Natural killer cell (primary cell): ENCODE results near the gene RGMA. TPM values are rescaled to one million over a fixed set of nuclear protein-coding genes. Genes with fewer than 3 reads are reported as not detected.

Experiments
- ATAC-seq, 3 donors: fragments of 150-1000 bp in 2 of 3; fragments of 200-7000 bp in 1 of 3; cut with Tn5 transposase; 1 replicate in 1 of 3; 2 replicates in 2 of 3; pipeline ENCODE4 v1.10.0; 2021; ENCODE audit warnings: mild to moderate bottlenecking in 2 of 3, moderate library complexity in 2 of 3
- DNase-seq, 2 donors: peaks; one replicate each; pipeline versions ENCODE4 v3.0.0 to v3.0.0-alpha.2; 2013 to 2021; ENCODE audit warnings: mixed read lengths in 1 of 2
- H3K27ac ChIP-seq: one replicate; pipeline ENCODE4 v1.5.1; 2013; ENCODE audit warnings: mild to moderate bottlenecking, low read length
- H3K27me3 ChIP-seq: one replicate; pipeline ENCODE4 v1.6.1; 2013; ENCODE audit warnings: low read length; ENCODE audit not compliant: control insufficient read depth, insufficient read depth
- H3K36me3 ChIP-seq: one replicate; pipeline ENCODE4 v1.6.1; 2013; ENCODE audit warnings: low read length; ENCODE audit not compliant: control insufficient read depth, insufficient read depth
- H3K4me1 ChIP-seq: one replicate; pipeline ENCODE4 v1.6.1; 2013; ENCODE audit warnings: low read length; ENCODE audit not compliant: control insufficient read depth, insufficient read depth
- H3K4me3 ChIP-seq: one replicate; pipeline ENCODE4 v1.5.1; 2013; ENCODE audit warnings: low read length
- H3K9me3 ChIP-seq: one replicate; pipeline ENCODE4 v1.6.1; 2013; ENCODE audit warnings: low read length; ENCODE audit not compliant: control insufficient read depth, insufficient read depth
- H3K27ac Mint-ChIP-seq, 2 donors: one replicate each; pipeline ENCODE4 v1.8.0; 2022; ENCODE audit warnings: mild to moderate bottlenecking in 2 of 2, mixed read lengths in 2 of 2, moderate library complexity in 1 of 2
- H3K27me3 Mint-ChIP-seq, 2 donors: one replicate each; pipeline ENCODE4 v1.8.0; 2022; ENCODE audit warnings: low read depth in 2 of 2, mixed read lengths in 2 of 2
- H3K36me3 Mint-ChIP-seq: one replicate; pipeline ENCODE4 v1.8.0; 2022; ENCODE audit warnings: mixed read lengths
- H3K4me1 Mint-ChIP-seq, 2 donors: one replicate each; pipeline ENCODE4 v1.8.0; 2022; ENCODE audit warnings: mixed read lengths in 2 of 2
- H3K4me3 Mint-ChIP-seq: one replicate; pipeline ENCODE4 v1.8.0; 2022; ENCODE audit warnings: mild to moderate bottlenecking, moderate library complexity, mixed read lengths
- H3K9me3 Mint-ChIP-seq, 2 donors: one replicate each; pipeline ENCODE4 v1.8.0; 2022; ENCODE audit warnings: mixed read lengths in 2 of 2
- WGBS: methylation state at CpG from one replicate; pipeline ENCODE4 v1.1.7; 2013; ENCODE audit warnings: missing lambda C conversion rate; ENCODE audit not compliant: insufficient coverage; 5-methylcytosine and 5-hydroxymethylcytosine counted together
- intact Hi-C: fragments of 100-400 bp; cut with micrococcal nuclease; formaldehyde crosslinking; loops from one replicate; pipeline ENCODE4 v1.14.2; 2022
- total RNA-seq, 4 donors: library from RNA; stranded (reverse); fragments of 120-200 nt in 1 of 4; gene quantifications; one replicate each; pipeline versions ENCODE4 v1.2.3 to v1.2.4, GENCODE V29; 2013 to 2022
- TF ChIP-seq, protein P1 (sequence below): fragments of 200-600 bp; IDR thresholded peaks from one replicate; pipeline ENCODE4 v1.8.0; 2022; ENCODE audit warnings: antibody characterized with exemption

Gene RGMA
- total RNA-seq, 3 donors from 2014 or later (not counting 1 experiment from before 2014, with no cell fraction given): not detected

DNA sequence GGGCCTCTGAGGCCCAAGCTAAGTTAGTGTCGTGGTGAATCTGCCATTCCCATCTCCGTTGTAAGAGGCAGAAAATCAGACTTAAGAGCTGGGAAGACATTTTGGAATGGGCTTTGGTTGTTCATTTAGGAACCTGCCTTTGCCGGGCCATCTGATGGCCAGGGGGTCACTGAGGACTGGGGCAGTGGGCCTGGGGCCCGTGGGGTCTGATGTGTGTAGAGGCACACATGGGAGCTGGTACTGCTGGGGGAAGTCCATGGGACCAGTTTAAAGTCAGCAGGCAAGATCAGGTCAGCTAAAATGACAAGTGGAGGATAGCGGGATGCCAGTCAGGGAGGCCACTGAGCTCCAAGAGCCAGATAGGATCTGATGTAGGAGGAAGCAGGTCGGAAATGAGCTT, 38.3 kb upstream of the RGMA start:
- no peak overlapping the region for H3K27ac Mint-ChIP-seq
- Histone ChIP-seq H3K4me3 (no peak overlapping the region), H3K27ac (no peak overlapping the region), H3K9me3 (no peaks in the 10 kb centered on the region), H3K4me1 (no peaks in the 10 kb centered on the region), H3K36me3 (no peaks in the 10 kb centered on the region), H3K27me3 (no peaks in the 10 kb centered on the region)
- no peaks in the 10 kb centered on the region for H3K36me3 Mint-ChIP-seq
- H3K9me3 Mint-ChIP-seq: no peaks in the 10 kb centered on the region
- no peak for ATAC-seq
- TF ChIP-seq, protein P1, sequence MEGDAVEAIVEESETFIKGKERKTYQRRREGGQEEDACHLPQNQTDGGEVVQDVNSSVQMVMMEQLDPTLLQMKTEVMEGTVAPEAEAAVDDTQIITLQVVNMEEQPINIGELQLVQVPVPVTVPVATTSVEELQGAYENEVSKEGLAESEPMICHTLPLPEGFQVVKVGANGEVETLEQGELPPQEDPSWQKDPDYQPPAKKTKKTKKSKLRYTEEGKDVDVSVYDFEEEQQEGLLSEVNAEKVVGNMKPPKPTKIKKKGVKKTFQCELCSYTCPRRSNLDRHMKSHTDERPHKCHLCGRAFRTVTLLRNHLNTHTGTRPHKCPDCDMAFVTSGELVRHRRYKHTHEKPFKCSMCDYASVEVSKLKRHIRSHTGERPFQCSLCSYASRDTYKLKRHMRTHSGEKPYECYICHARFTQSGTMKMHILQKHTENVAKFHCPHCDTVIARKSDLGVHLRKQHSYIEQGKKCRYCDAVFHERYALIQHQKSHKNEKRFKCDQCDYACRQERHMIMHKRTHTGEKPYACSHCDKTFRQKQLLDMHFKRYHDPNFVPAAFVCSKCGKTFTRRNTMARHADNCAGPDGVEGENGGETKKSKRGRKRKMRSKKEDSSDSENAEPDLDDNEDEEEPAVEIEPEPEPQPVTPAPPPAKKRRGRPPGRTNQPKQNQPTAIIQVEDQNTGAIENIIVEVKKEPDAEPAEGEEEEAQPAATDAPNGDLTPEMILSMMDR: no peak
- H3K27me3 Mint-ChIP-seq: peaks cover 0 to 14% of the 10 kb centered on the region in 2 donors
- intact Hi-C loops: no loop called here
- no peak for DNase-seq
- H3K4me1 Mint-ChIP-seq: no peaks in the 10 kb centered on the region
- WGBS: 81% methylated on average over 6 of the region's 6 CpGs
- H3K4me3 Mint-ChIP-seq: no peak overlapping the region

GRCh38 chr15:93126599-93126998, 37.6 kb upstream of the RGMA start:
- 93% methylated on average over 8 of the region's 8 CpGs for WGBS
- intact Hi-C loops: no loop called here
- no peak overlapping the region for H3K27ac Mint-ChIP-seq
- H3K36me3 Mint-ChIP-seq: no peaks in the 10 kb centered on the region
- Histone ChIP-seq H3K27ac (no peak overlapping the region), H3K4me3 (no peak overlapping the region), H3K27me3 (no peaks in the 10 kb centered on the region), H3K9me3 (no peaks in the 10 kb centered on the region), H3K36me3 (no peaks in the 10 kb centered on the region), H3K4me1 (no peaks in the 10 kb centered on the region)
- TF ChIP-seq, protein P1: no peak
- no peaks in the 10 kb centered on the region for H3K4me1 Mint-ChIP-seq
- ATAC-seq (no peak), DNase-seq (no peak)
- H3K9me3 Mint-ChIP-seq: no peaks in the 10 kb centered on the region
- H3K27me3 Mint-ChIP-seq: peaks cover under 1 to 16% of the 10 kb centered on the region in 2 donors
- H3K4me3 Mint-ChIP-seq: no peak overlapping the region

DNA sequence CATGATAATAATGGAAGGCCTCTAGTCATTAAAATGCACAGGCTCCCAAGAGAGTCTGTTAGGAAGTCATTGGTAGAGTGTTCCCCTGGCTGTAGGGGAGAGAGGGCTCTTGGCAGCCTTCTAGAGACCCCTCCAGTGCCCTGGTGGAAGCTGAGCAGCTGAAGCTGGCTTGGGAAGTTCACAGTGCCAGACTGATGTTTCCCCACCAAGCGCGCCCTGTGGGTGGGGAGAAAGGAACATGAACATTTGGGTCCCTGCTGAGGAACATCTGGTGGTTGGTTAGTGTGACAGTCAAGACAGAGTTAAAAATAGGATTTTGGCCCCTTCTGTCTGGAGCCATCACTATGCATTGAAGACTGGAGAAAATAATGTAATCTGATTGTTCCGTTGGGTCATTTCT, 37.1 kb upstream of the RGMA start:
- DNase-seq (no peak), ATAC-seq (no peak)
- no peak overlapping the region for H3K27ac ChIP-seq
- H3K27me3 Mint-ChIP-seq: peaks cover 5 to 20% of the 10 kb centered on the region in 2 donors
- no peaks in the 10 kb centered on the region for H3K4me1 ChIP-seq
- WGBS: 93% methylated on average over 3 of the region's 3 CpGs
- intact Hi-C loops: no loop called here
- no peaks in the 10 kb centered on the region for H3K9me3 Mint-ChIP-seq
- no peaks in the 10 kb centered on the region for H3K27me3 ChIP-seq
- no peak overlapping the region for H3K4me3 Mint-ChIP-seq
- H3K36me3 Mint-ChIP-seq: no peaks in the 10 kb centered on the region
- H3K27ac Mint-ChIP-seq: no peak overlapping the region
- no peaks in the 10 kb centered on the region for H3K4me1 Mint-ChIP-seq
- H3K9me3 ChIP-seq: no peaks in the 10 kb centered on the region
- H3K4me3 ChIP-seq: no peak overlapping the region
- H3K36me3 ChIP-seq: no peaks in the 10 kb centered on the region
- TF ChIP-seq, protein P1: no peak

GRCh38 chr15:93124126-93124525, 35.1 kb upstream of the RGMA start:
- no peaks in the 10 kb centered on the region for H3K27me3 ChIP-seq
- intact Hi-C loops: no loop called here
- no peaks in the 10 kb centered on the region for H3K4me1 ChIP-seq
- no peaks in the 10 kb centered on the region for H3K9me3 Mint-ChIP-seq
- WGBS: 99% methylated on average over 4 of the region's 4 CpGs
- no peaks in the 10 kb centered on the region for H3K4me1 Mint-ChIP-seq
- no peaks in the 10 kb centered on the region for H3K9me3 ChIP-seq
- no peak overlapping the region for H3K27ac ChIP-seq
- H3K4me3 Mint-ChIP-seq: no peak overlapping the region
- no peaks in the 10 kb centered on the region for H3K36me3 ChIP-seq
- DNase-seq: no peak
- no peak overlapping the region for H3K27ac Mint-ChIP-seq
- TF ChIP-seq, protein P1: no peak
- H3K27me3 Mint-ChIP-seq: peaks cover 8 to 36% of the 10 kb centered on the region in 2 donors
- no peak overlapping the region for H3K4me3 ChIP-seq
- no peaks in the 10 kb centered on the region for H3K36me3 Mint-ChIP-seq
- no peak for ATAC-seq
